Panc1 (cell line): Measurements from ENCODE around the gene IL33. TPM values are rescaled to one million over a fixed set of nuclear protein-coding genes. Genes with fewer than 3 reads are reported as not detected.

ENCODE experiments used
- ATAC-seq: fragments of 200-7000 bp; cut with Tn5 transposase; 2 replicates; pipeline ENCODE4 v1.9.1; 2020; ENCODE audit warnings: mild to moderate bottlenecking, moderate library complexity
- BruUV-seq: library from RNA; stranded (reverse); fragments of 400-500 nt; replicated peaks from 2 replicates; lab custom pipeline; 2021; lab: Mats Ljungman, UMichigan
- CTCF ChIA-PET: fragments of 300-600 bp; sonication (Branson Sonifier 250); formaldehyde crosslinking; loops from one replicate; lab custom pipeline; 2022; ENCODE audit warnings: antibody characterized with exemption; lab: Charles Lee
- POLR2A ChIA-PET: fragments of 300-600 bp; sonication (Branson Sonifier 250); formaldehyde crosslinking; loops from one replicate; lab custom pipeline; 2022; ENCODE audit warnings: antibody characterized with exemption; lab: Charles Lee
- DNase-seq: peaks from one replicate; pipeline ENCODE4 v3.0.0-alpha.2; 2010; ENCODE audit warnings: low read depth, low spot score
- H3K27ac ChIP-seq: 2 replicates; pipeline ENCODE4 v1.5.1; 2011; ENCODE audit warnings: mild to moderate bottlenecking, low read length, inconsistent platforms
- H3K27me3 ChIP-seq: fragments of 200-500 bp; sonication (Bioruptor generic); 2 replicates; pipeline ENCODE4 v1.6.0; 2014; ENCODE audit warnings: low read length, inconsistent platforms; ENCODE audit not compliant: control insufficient read depth, insufficient read depth
- H3K36me3 ChIP-seq: fragments of 200-500 bp; sonication (Bioruptor generic); 2 replicates; pipeline ENCODE4 v1.5.1; 2014; ENCODE audit warnings: inconsistent platforms, mild to moderate bottlenecking, low read length, moderate library complexity; ENCODE audit not compliant: control insufficient read depth, insufficient read depth
- H3K4me1 ChIP-seq: 2 replicates; pipeline ENCODE4 v1.5.1; 2011; ENCODE audit warnings: inconsistent platforms, mild to moderate bottlenecking, low read length, moderate library complexity; ENCODE audit not compliant: control insufficient read depth, insufficient read depth
- H3K4me3 ChIP-seq, 2 experiments: 2 replicates each; pipeline ENCODE4 v1.5.1; 2011 to 2012; ENCODE audit warnings: low read depth in 2 of 2, low read length in 2 of 2, mild to moderate bottlenecking in 2 of 2, inconsistent platforms in 1 of 2, moderate library complexity in 1 of 2
- H3K9me3 ChIP-seq: fragments of 200-500 bp; sonication (Bioruptor generic); 2 replicates; pipeline ENCODE4 v1.5.1; 2014; ENCODE audit warnings: low read depth, mild to moderate bottlenecking, inconsistent platforms, low read length, moderate library complexity; ENCODE audit not compliant: control insufficient read depth, insufficient read depth
- POLR2AphosphoS5 ChIP-seq: IDR thresholded peaks from 2 replicates; pipeline ENCODE4 v1.6.1; 2012; ENCODE audit warnings: mild to moderate bottlenecking, low read depth, low read length, moderate library complexity
- SIN3A ChIP-seq: IDR thresholded peaks from 2 replicates; pipeline ENCODE4 v1.6.1; 2012; ENCODE audit warnings: low read depth, mild to moderate bottlenecking, low read length, moderate library complexity, borderline replicate concordance; ENCODE audit not compliant: insufficient read depth
- TCF7L2 ChIP-seq: IDR thresholded peaks from 2 replicates; pipeline ENCODE4 v1.6.1; 2011; ENCODE audit warnings: mild to moderate bottlenecking, low read depth, low read length, inconsistent platforms
- in situ Hi-C: cut with HindIII; loops from 2 replicates; pipeline ENCODE4 v1.10.0; 2016; ENCODE audit warnings: low sequenced_read_pairs, low pct_unique_long_range_greater_than_20kb
- intact Hi-C: fragments of 100-400 bp; cut with micrococcal nuclease; formaldehyde crosslinking; loops from one replicate; pipeline ENCODE4 v1.10.0; 2022; ENCODE audit not compliant: unreplicated experiment
- total RNA-seq: library from RNA; stranded (reverse); gene quantifications from one replicate; pipeline ENCODE4 v1.2.1, GENCODE V29; 2021; ENCODE audit not compliant: unreplicated experiment
- TF ChIP-seq, protein P1 (sequence below): fragments of 450-650 bp; IDR thresholded peaks from 2 replicates; pipeline ENCODE4 v1.5.1; 2017; ENCODE audit warnings: mild to moderate bottlenecking
- TF ChIP-seq, protein P2 (sequence below), 2 experiments: IDR thresholded peaks; 2 replicates each; pipeline ENCODE4 v1.6.1; 2011 to 2012; ENCODE audit warnings: low read depth in 2 of 2, control low read depth in 1 of 2, low read length in 1 of 2, mild to moderate bottlenecking in 1 of 2, moderate library complexity in 1 of 2; ENCODE audit not compliant: insufficient read depth in 1 of 2

IL33 gene
- total RNA-seq, 1 experiment from 2014 or later: not detected

GRCh38 chr9:6277417-6277816 is 61.8 kb downstream of the IL33 start:
- H3K27me3 ChIP-seq: no peaks in the 10 kb centered on the region
- TF ChIP-seq, protein P1, sequence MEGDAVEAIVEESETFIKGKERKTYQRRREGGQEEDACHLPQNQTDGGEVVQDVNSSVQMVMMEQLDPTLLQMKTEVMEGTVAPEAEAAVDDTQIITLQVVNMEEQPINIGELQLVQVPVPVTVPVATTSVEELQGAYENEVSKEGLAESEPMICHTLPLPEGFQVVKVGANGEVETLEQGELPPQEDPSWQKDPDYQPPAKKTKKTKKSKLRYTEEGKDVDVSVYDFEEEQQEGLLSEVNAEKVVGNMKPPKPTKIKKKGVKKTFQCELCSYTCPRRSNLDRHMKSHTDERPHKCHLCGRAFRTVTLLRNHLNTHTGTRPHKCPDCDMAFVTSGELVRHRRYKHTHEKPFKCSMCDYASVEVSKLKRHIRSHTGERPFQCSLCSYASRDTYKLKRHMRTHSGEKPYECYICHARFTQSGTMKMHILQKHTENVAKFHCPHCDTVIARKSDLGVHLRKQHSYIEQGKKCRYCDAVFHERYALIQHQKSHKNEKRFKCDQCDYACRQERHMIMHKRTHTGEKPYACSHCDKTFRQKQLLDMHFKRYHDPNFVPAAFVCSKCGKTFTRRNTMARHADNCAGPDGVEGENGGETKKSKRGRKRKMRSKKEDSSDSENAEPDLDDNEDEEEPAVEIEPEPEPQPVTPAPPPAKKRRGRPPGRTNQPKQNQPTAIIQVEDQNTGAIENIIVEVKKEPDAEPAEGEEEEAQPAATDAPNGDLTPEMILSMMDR: no peak
- TF ChIP-seq TCF7L2 (no peak), SIN3A (no peak), POLR2AphosphoS5 (no peak)
- TF ChIP-seq, protein P2, sequence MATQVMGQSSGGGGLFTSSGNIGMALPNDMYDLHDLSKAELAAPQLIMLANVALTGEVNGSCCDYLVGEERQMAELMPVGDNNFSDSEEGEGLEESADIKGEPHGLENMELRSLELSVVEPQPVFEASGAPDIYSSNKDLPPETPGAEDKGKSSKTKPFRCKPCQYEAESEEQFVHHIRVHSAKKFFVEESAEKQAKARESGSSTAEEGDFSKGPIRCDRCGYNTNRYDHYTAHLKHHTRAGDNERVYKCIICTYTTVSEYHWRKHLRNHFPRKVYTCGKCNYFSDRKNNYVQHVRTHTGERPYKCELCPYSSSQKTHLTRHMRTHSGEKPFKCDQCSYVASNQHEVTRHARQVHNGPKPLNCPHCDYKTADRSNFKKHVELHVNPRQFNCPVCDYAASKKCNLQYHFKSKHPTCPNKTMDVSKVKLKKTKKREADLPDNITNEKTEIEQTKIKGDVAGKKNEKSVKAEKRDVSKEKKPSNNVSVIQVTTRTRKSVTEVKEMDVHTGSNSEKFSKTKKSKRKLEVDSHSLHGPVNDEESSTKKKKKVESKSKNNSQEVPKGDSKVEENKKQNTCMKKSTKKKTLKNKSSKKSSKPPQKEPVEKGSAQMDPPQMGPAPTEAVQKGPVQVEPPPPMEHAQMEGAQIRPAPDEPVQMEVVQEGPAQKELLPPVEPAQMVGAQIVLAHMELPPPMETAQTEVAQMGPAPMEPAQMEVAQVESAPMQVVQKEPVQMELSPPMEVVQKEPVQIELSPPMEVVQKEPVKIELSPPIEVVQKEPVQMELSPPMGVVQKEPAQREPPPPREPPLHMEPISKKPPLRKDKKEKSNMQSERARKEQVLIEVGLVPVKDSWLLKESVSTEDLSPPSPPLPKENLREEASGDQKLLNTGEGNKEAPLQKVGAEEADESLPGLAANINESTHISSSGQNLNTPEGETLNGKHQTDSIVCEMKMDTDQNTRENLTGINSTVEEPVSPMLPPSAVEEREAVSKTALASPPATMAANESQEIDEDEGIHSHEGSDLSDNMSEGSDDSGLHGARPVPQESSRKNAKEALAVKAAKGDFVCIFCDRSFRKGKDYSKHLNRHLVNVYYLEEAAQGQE (IDR thresholded peaks at IDR 0.05; ENCODE audit: insufficient read depth in 1 of 2, low read depth in 2 of 2, low read length in 1 of 2): no peak
- no peaks in the 10 kb centered on the region for H3K4me1 ChIP-seq
- intact Hi-C loops (no loop called here), in situ Hi-C loops (no loop called here)
- H3K36me3 ChIP-seq: no peaks in the 10 kb centered on the region
- BruUV-seq: no TSS peak
- ChIA-PET POLR2A (no interaction called here), CTCF (no interaction called here)
- H3K4me3 ChIP-seq: no peak overlapping the region
- no peak for ATAC-seq
- no peak for DNase-seq
- H3K27ac ChIP-seq: no peak overlapping the region
- H3K9me3 ChIP-seq: no peaks in the 10 kb centered on the region

GRCh38 chr9:6301858-6302257 is 86.3 kb downstream of the IL33 start:
- Histone ChIP-seq H3K4me3 (no peak overlapping the region), H3K4me1 (no peaks in the 10 kb centered on the region), H3K36me3 (no peaks in the 10 kb centered on the region), H3K27ac (no peak overlapping the region), H3K27me3 (no peaks in the 10 kb centered on the region), H3K9me3 (no peaks in the 10 kb centered on the region)
- no TSS peak for BruUV-seq
- no peak for DNase-seq
- intact Hi-C loops: no loop called here
- ATAC-seq: no peak
- CTCF ChIA-PET: no interaction called here
- in situ Hi-C loops: no loop called here
- no peak for TF ChIP-seq SIN3A
- no peak for TF ChIP-seq TCF7L2
- TF ChIP-seq POLR2AphosphoS5: no peak
- TF ChIP-seq, protein P1: no peak
- TF ChIP-seq, protein P2 (IDR thresholded peaks at IDR 0.05; ENCODE audit: insufficient read depth in 1 of 2, low read depth in 2 of 2, low read length in 1 of 2): no peak
- POLR2A ChIA-PET: no interaction called here
